ENCODE data around the gene LRRC10.

DNA sequence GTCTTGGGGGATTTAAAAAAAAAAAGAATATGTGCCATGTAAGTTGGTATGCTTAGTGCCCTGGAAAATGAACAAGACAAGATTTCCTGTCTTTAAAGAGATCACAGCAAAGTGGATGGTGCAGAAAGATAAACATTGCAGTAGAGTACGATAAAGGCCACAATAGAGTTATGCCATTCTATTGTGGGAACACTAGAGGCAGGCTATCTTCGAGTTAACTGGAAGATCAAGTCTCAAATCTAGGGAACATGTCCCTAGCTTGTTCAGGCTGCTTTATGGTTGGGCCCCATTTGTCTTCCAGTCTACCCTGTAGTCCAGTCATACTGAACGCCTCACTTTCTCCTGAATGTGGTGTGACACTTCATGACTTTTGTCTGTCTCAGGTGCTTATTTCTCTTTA is 44.1 kb downstream of the LRRC10 start:
- TF ChIP-seq CTCF (IDR thresholded peaks at IDR 0.05) (no peak), POLR2A (IDR thresholded peaks at IDR 0.05) (no peak)
